NCI-H1930 (cell line): ENCODE data around the gene ARF1.

Experiments
- DNase-seq, 2 experiments: peaks; one replicate each; lab custom pipeline; 2025; lab: John Stamatoyannopoulos, UW

ARF1 gene

GRCh38 chr1:228088586-228089498, 6.3 kb downstream of the ARF1 start:
- DNase-seq, result no peak

GRCh38 chr1:228089519-228090380, 7.2 kb downstream of the ARF1 start:
- no peak for DNase-seq

- DNase-seq, result no peak
Measured at GRCh38 chr1:228090613-228091081, 8.1 kb downstream of the ARF1 start.

GRCh38 chr1:228091084-228091483, 8.6 kb downstream of the ARF1 start:
- no peak for DNase-seq

GRCh38 chr1:228092342-228093049, 10.0 kb downstream of the ARF1 start:
- DNase-seq, result no peak

- DNase-seq, result no peak
Measured at GRCh38 chr1:228093050-228093906, 10.8 kb downstream of the ARF1 start.

- DNase-seq, result no peak
Measured at GRCh38 chr1:228094432-228095016, 12.0 kb downstream of the ARF1 start.

- no peak for DNase-seq
Measured at GRCh38 chr1:228095161-228095560, 12.7 kb downstream of the ARF1 start.

- DNase-seq, result no peak
Measured at GRCh38 chr1:228095938-228096337, 13.4 kb downstream of the ARF1 start.

- DNase-seq, result no peak
Measured at GRCh38 chr1:228096416-228097332, 14.2 kb downstream of the ARF1 start.

- DNase-seq, result no peak
Measured at GRCh38 chr1:228097333-228098081, 15.0 kb downstream of the ARF1 start.

GRCh38 chr1:228098323-228098931, 15.9 kb downstream of the ARF1 start:
- DNase-seq, result no peak

GRCh38 chr1:228099331-228099732, 16.8 kb downstream of the ARF1 start:
- DNase-seq, result no peak

GRCh38 chr1:228100822-228101613, 18.5 kb downstream of the ARF1 start:
- no peak for DNase-seq

- no peak for DNase-seq
Measured at GRCh38 chr1:228101614-228101993, 19.1 kb downstream of the ARF1 start.

GRCh38 chr1:228101994-228102790, 19.7 kb downstream of the ARF1 start:
- peak in 1 of 2 experiments; percentile 9 for DNase-seq
